GM04504 (cell line): Measurements from ENCODE around the gene ZMIZ1.
"Not testable (repeated sequence)": the region's sequence is repeated elsewhere in the genome, so short reads cannot be mapped to it uniquely, and the experiment has no call there.

Experiments used
- DNase-seq: peaks from one replicate; pipeline ENCODE4 v3.0.0-alpha.2; 2012; ENCODE audit warnings: low read depth

Gene ZMIZ1

GRCh38 chr10:79266543-79267312, 198.0 kb downstream of the ZMIZ1 start:
- DNase-seq: peak; percentile 91

- no peak for DNase-seq
These were observed 198.7 kb downstream of the ZMIZ1 start for GRCh38 chr10:79267499-79267898.

- DNase-seq: peak; percentile 42
These were observed 199.4 kb downstream of the ZMIZ1 start for GRCh38 chr10:79268161-79268601.

GRCh38 chr10:79268742-79269141, 200.0 kb downstream of the ZMIZ1 start:
- DNase-seq: no peak

- DNase-seq: no peak
These were observed 200.7 kb downstream of the ZMIZ1 start for GRCh38 chr10:79269443-79269842.

GRCh38 chr10:79269969-79270368, 201.2 kb downstream of the ZMIZ1 start:
- DNase-seq: no peak

GRCh38 chr10:79270466-79271246, 201.9 kb downstream of the ZMIZ1 start:
- no peak for DNase-seq

- no peak for DNase-seq
These were observed 203.6 kb downstream of the ZMIZ1 start for GRCh38 chr10:79272353-79272752.

- DNase-seq: no peak
These were observed 204.8 kb downstream of the ZMIZ1 start for GRCh38 chr10:79273604-79274003.

GRCh38 chr10:79274279-79275104, 205.7 kb downstream of the ZMIZ1 start:
- peak; percentile 56 for DNase-seq

GRCh38 chr10:79275105-79275430, 206.3 kb downstream of the ZMIZ1 start:
- no peak for DNase-seq

- no peak for DNase-seq
These were observed 206.7 kb downstream of the ZMIZ1 start for GRCh38 chr10:79275431-79275851.

GRCh38 chr10:79277579-79278269, 209.0 kb downstream of the ZMIZ1 start:
- no peak for DNase-seq

- not testable (repeated sequence) for DNase-seq
These were observed 210.3 kb downstream of the ZMIZ1 start for GRCh38 chr10:79279047-79279446.

- DNase-seq: no peak
These were observed 212.2 kb downstream of the ZMIZ1 start for GRCh38 chr10:79280956-79281355.

GRCh38 chr10:79282388-79282787, 213.6 kb downstream of the ZMIZ1 start:
- no peak for DNase-seq

- no peak for DNase-seq
These were observed 214.8 kb downstream of the ZMIZ1 start for GRCh38 chr10:79283616-79284015.

GRCh38 chr10:79284158-79284871, 215.5 kb downstream of the ZMIZ1 start:
- no peak for DNase-seq

- DNase-seq: no peak
These were observed 216.8 kb downstream of the ZMIZ1 start for GRCh38 chr10:79285315-79286197.

- DNase-seq: peak; percentile 41
These were observed 217.7 kb downstream of the ZMIZ1 start for GRCh38 chr10:79286318-79286951.
